Calu3 (cell line): ENCODE data around the gene FNTB. TPM values are rescaled to one million over a fixed set of nuclear protein-coding genes. Genes with fewer than 3 reads are reported as not detected.

Experiments used
- BruUV-seq: library from RNA; stranded (reverse); fragments of 400-500 nt; replicated peaks from 2 replicates; lab custom pipeline; 2021; lab: Mats Ljungman, UMichigan
- CTCF ChIA-PET: fragments of 300-600 bp; sonication (Branson Sonifier 250); formaldehyde crosslinking; loops from one replicate; lab custom pipeline; 2022; ENCODE audit warnings: antibody characterized with exemption; lab: Charles Lee
- DNase-seq: peaks from one replicate; pipeline ENCODE4 v3.0.0; 2022
- H3K27ac Mint-ChIP-seq: one replicate; pipeline ENCODE4 v1.8.0; 2022; ENCODE audit warnings: mixed read lengths; ENCODE audit not compliant: unreplicated experiment
- H3K27me3 Mint-ChIP-seq: one replicate; pipeline ENCODE4 v1.8.0; 2022; ENCODE audit warnings: mixed read lengths; ENCODE audit not compliant: unreplicated experiment
- H3K36me3 Mint-ChIP-seq: one replicate; pipeline ENCODE4 v1.8.0; 2022; ENCODE audit warnings: mild to moderate bottlenecking, moderate library complexity, mixed read lengths; ENCODE audit not compliant: insufficient read depth, unreplicated experiment
- H3K4me1 Mint-ChIP-seq: one replicate; pipeline ENCODE4 v1.8.0; 2022; ENCODE audit warnings: mild to moderate bottlenecking, low read depth, mixed read lengths; ENCODE audit not compliant: unreplicated experiment
- H3K4me3 Mint-ChIP-seq: one replicate; pipeline ENCODE4 v1.8.0; 2022; ENCODE audit warnings: mild to moderate bottlenecking, low read depth, moderate library complexity, mixed read lengths; ENCODE audit not compliant: unreplicated experiment
- H3K9me3 Mint-ChIP-seq: one replicate; pipeline ENCODE4 v1.8.0; 2022; ENCODE audit warnings: low read depth, mixed read lengths; ENCODE audit not compliant: unreplicated experiment
- CTCF ChIP-seq: fragments of 200-600 bp; IDR thresholded peaks from one replicate; pipeline ENCODE4 v1.8.0; 2022; ENCODE audit warnings: antibody characterized with exemption; ENCODE audit not compliant: unreplicated experiment
- intact Hi-C: fragments of 100-400 bp; cut with micrococcal nuclease; formaldehyde crosslinking; loops from one replicate; pipeline ENCODE4 v1.10.0; 2022; ENCODE audit not compliant: unreplicated experiment
- total RNA-seq: library from RNA; stranded (reverse); gene quantifications from 2 replicates; pipeline ENCODE4 v1.2.3, GENCODE V29; 2022

FNTB gene
- total RNA-seq, 1 experiment from 2014 or later = 15.0 TPM

DNA sequence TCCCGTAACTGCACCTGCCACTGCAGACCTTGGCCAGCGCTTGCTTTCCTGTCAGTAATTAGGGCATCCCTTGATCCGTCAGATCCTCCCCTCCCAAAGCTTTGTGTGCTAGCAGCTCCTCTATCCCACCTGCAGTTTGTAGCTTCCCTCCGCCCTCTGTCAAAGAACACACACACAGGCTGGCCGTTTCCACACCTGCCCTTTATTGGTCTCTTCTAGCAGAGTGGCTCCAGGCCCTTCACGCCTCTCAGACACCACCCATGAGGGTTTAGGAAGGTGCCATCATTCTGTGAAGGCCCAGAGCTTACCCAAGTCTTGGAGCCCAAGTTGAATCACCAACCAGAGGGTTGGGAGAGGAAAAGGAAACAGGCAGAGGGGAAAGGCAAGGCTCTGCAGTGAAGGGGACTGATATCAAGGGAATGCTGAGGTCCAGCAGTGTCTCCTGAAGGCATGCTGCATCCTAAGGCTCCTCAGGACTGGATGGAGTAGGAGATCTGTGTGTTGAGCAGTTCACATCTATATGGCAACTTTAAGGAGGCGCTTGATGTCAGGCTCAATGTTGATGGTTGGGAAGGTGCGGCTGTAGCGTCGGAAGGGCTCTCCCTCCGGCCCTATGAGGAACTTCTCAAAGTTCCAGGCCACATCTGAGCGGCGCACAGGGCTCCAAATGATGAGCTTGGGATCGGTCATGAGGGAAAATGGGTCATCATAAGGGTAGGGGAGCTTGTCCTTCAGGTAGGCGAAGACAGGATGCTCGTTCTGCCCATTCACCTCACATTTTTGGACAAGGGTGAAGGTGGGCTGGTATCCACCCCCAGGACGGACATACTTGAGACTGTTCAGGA is 47.5 kb upstream of the FNTB start:
- peaks cover 68% of the 10 kb centered on the region for H3K4me1 Mint-ChIP-seq
- H3K4me3 Mint-ChIP-seq = peak overlapping the region; percentile 76
- no peaks in the 10 kb centered on the region for H3K9me3 Mint-ChIP-seq
- peaks cover 69% of the 10 kb centered on the region for H3K36me3 Mint-ChIP-seq
- intact Hi-C loops = no loop called here
- no TSS peak for BruUV-seq
- TF ChIP-seq CTCF = no peak
- no peak for DNase-seq
- no peaks in the 10 kb centered on the region for H3K27me3 Mint-ChIP-seq
- peak overlapping the region; percentile 92 for H3K27ac Mint-ChIP-seq
- CTCF ChIA-PET = interaction anchor here (0.5 to 1.3 kb wide), 7 partner anchors 21 to 81 kb away, joined by 3 to 7 read pairs (median 3); partner anchors contain the start of genes CHURC1 and FNTB

- no TSS peak for BruUV-seq
- H3K9me3 Mint-ChIP-seq = no peaks in the 10 kb centered on the region
- H3K36me3 Mint-ChIP-seq = peaks cover 69% of the 10 kb centered on the region
- intact Hi-C loops = no loop called here
- H3K27me3 Mint-ChIP-seq = no peaks in the 10 kb centered on the region
- CTCF ChIA-PET = no interaction called here
- H3K4me1 Mint-ChIP-seq = peaks cover 74% of the 10 kb centered on the region
- H3K4me3 Mint-ChIP-seq = peak overlapping the region; percentile 76
- DNase-seq = no peak
- no peak for TF ChIP-seq CTCF
- H3K27ac Mint-ChIP-seq = peak overlapping the region; percentile 92
Observed at GRCh38 chr14:64939817-64940190, 46.9 kb upstream of the FNTB start.

DNA sequence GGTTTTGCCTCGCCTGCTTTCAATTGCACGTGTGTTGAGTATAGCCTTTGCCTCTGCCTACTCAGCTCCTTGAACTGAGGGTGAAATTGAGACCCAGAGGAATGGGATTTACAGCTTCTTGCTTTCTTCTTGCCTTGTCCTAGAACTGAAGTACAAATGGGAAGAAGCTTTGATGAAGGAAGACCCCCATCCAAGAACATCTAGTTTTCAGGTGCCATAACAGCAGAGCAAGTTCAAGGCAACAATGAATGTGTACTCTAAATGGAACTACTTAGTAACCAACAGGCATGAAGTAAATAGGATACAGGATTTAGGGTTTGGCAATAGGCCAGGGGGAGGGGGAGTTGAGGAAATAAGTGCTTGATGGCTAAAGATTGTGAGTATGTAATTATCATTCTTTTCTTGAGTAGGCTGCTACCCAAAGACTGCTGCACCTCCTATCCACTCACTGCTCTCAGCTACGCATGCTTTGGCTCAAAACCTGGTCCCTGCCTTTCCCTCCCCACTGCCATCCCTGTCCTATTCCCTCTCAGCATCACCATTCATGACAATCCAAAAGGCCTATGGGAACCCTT is 46.3 kb upstream of the FNTB start:
- intact Hi-C loops = no loop called here
- DNase-seq = no peak
- Mint-ChIP-seq H3K36me3 (peaks cover 69% of the 10 kb centered on the region), H3K27ac (peak overlapping the region; percentile 61), H3K4me1 (peaks cover 74% of the 10 kb centered on the region), H3K4me3 (peak overlapping the region; percentile 76), H3K9me3 (no peaks in the 10 kb centered on the region), H3K27me3 (no peaks in the 10 kb centered on the region)
- no TSS peak for BruUV-seq
- CTCF ChIA-PET = no interaction called here
- TF ChIP-seq CTCF = no peak

DNA sequence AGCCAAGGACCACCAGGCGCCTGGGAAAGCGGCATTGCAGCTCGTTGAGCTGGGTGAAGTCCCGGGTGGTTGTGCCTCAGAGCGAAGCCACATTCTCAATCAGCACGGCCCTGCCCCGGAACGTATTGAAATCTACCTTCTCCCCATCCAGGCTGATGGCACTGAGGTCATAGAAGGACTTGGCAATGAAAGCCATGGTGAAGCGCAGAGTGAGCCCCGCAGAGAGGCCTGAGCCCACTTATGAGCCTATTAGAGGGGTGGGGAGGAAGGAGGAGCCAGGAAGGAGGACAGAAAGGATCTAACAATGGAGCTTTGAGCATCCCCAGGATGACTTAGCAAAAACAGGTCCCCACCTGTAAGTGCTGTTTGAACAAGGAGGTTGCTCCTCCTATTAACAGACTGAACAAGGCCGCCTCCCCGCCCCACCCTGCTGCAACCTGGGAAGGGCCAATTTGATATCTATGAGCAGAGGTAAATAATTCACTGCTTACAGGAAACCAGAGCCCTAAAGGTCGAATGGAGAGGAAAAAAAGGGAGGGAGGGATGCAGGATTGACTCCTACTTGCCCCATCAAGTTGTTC is 44.1 kb upstream of the FNTB start, which contains the start of gene GPX2:
GPX2 (minus strand) TSS at position 215 of the 581 bp plus-strand sequence; CDS start at position 196, 19 bp downstream.
- no peak for TF ChIP-seq CTCF
- Mint-ChIP-seq H3K4me1 (peaks cover 60% of the 10 kb centered on the region), H3K27me3 (no peaks in the 10 kb centered on the region), H3K36me3 (peaks cover 64% of the 10 kb centered on the region), H3K9me3 (no peaks in the 10 kb centered on the region), H3K27ac (peak within 1 kb of the TSS; percentile 61), H3K4me3 (peak within 1 kb of the TSS; percentile 76)
- intact Hi-C loops = loop anchor here (2.0 kb wide), 1 partner anchor 44 kb away; the partner anchor contains the start of gene FNTB
- no TSS peak for BruUV-seq
- DNase-seq = peak; percentile 86
- CTCF ChIA-PET = interaction anchor here (0.6 to 1.6 kb wide), 6 partner anchors 14 to 119 kb away, joined by 3 to 4 read pairs (median 3); partner anchors contain the start of gene FNTB
